IMR-90 (cell line): Measurements from ENCODE around the gene COL4A2. TPM values are rescaled to one million over a fixed set of nuclear protein-coding genes. Genes with fewer than 3 reads are reported as not detected.

Experiments used
- ATAC-seq: fragments of 200-7000 bp; cut with Tn5 transposase; 2 replicates; pipeline ENCODE4 v1.9.1; 2020; ENCODE audit warnings: low read depth, mild to moderate bottlenecking, moderate library complexity
- BruUV-seq: library from RNA; stranded (reverse); fragments of 400-500 nt; replicated peaks from 2 replicates; lab custom pipeline; 2021; lab: Mats Ljungman, UMichigan
- CTCF ChIA-PET: fragments of 300-600 bp; formaldehyde crosslinking; extraction: SDS; loops from one replicate; lab custom pipeline; 2021; ENCODE audit warnings: antibody characterized with exemption; lab: Yijun Ruan, JAX
- POLR2A ChIA-PET: fragments of 300-600 bp; sonication (Branson Sonifier 250); formaldehyde crosslinking; loops from one replicate; lab custom pipeline; 2022; ENCODE audit warnings: antibody characterized with exemption; ENCODE audit not compliant: unreplicated experiment; lab: Charles Lee
- DNase-seq: peaks from one replicate; pipeline ENCODE4 v3.0.0; 2013
- H2AFZ ChIP-seq: replicated peaks from 2 replicates; pipeline ENCODE3; 2013; ENCODE audit warnings: low read length, mild to moderate bottlenecking; ENCODE audit not compliant: poor library complexity
- H2AK5ac ChIP-seq: 2 replicates; pipeline ENCODE4 v1.6.1; 2013; ENCODE audit warnings: low read depth, low read length, inconsistent platforms
- H2AK9ac ChIP-seq: replicated peaks from 2 replicates; pipeline ENCODE3; 2013; ENCODE audit warnings: mild to moderate bottlenecking, low read depth, low read length, moderate library complexity; ENCODE audit not compliant: poor library complexity
- H2BK120ac ChIP-seq: 2 replicates; pipeline ENCODE4 v1.6.1; 2013; ENCODE audit warnings: low read depth, low read length, inconsistent platforms
- H2BK15ac ChIP-seq: 3 replicates; pipeline ENCODE4 v1.6.1; 2013; ENCODE audit warnings: low read depth, low read length, inconsistent platforms
- H2BK20ac ChIP-seq: 2 replicates; pipeline ENCODE4 v1.6.1; 2013; ENCODE audit warnings: low read depth, mild to moderate bottlenecking, inconsistent platforms, low read length, moderate library complexity
- H2BK5ac ChIP-seq: 2 replicates; pipeline ENCODE4 v1.6.1; 2013; ENCODE audit warnings: mild to moderate bottlenecking, low read depth, low read length, inconsistent platforms; ENCODE audit not compliant: poor library complexity, severe bottlenecking
- H3K14ac ChIP-seq: replicated peaks from 2 replicates; pipeline ENCODE4 v1.6.1; 2013; ENCODE audit warnings: low read depth, low read length, inconsistent platforms
- H3K18ac ChIP-seq: 2 replicates; pipeline ENCODE4 v1.6.1; 2013; ENCODE audit warnings: low read depth, low read length, control low read depth
- H3K23ac ChIP-seq: 2 replicates; pipeline ENCODE4 v1.6.1; 2013; ENCODE audit warnings: low read depth, low read length, inconsistent platforms
- H3K27ac ChIP-seq: 2 replicates; pipeline ENCODE4 v1.5.1; 2013; ENCODE audit warnings: mild to moderate bottlenecking, control low read depth, low read length; ENCODE audit not compliant: insufficient read depth
- H3K27me3 ChIP-seq: 2 replicates; pipeline ENCODE4 v1.6.1; 2013; ENCODE audit warnings: low read length; ENCODE audit not compliant: control insufficient read depth, insufficient read depth
- H3K36me3 ChIP-seq: 2 replicates; pipeline ENCODE4 v1.6.1; 2013; ENCODE audit warnings: low read length, mixed read lengths; ENCODE audit not compliant: control insufficient read depth, insufficient read depth
- H3K4ac ChIP-seq: 2 replicates; pipeline ENCODE4 v1.6.1; 2013; ENCODE audit warnings: low read depth, low read length, inconsistent platforms
- H3K4me1 ChIP-seq: 2 replicates; pipeline ENCODE4 v1.6.1; 2013; ENCODE audit warnings: low read length, mixed read lengths; ENCODE audit not compliant: control insufficient read depth, insufficient read depth
- H3K4me2 ChIP-seq: 2 replicates; pipeline ENCODE4 v1.6.1; 2013; ENCODE audit warnings: low read depth, mild to moderate bottlenecking, control low read depth, low read length, moderate library complexity
- H3K4me3 ChIP-seq: 2 replicates; pipeline ENCODE4 v1.5.1; 2013; ENCODE audit warnings: low read depth, mild to moderate bottlenecking, control low read depth, low read length, moderate library complexity; ENCODE audit not compliant: insufficient read depth
- H3K56ac ChIP-seq: 2 replicates; pipeline ENCODE4 v1.6.1; 2013; ENCODE audit warnings: low read length, inconsistent platforms; ENCODE audit not compliant: insufficient read depth; ENCODE audit errors: extremely low read depth
- H3K79me1 ChIP-seq, 2 experiments: 2 replicates each; pipeline ENCODE4 v1.6.1; 2013; ENCODE audit warnings: low read length in 2 of 2, inconsistent platforms in 1 of 2, low read depth in 1 of 2
- H3K9ac ChIP-seq: 2 replicates; pipeline ENCODE4 v1.6.1; 2013; ENCODE audit warnings: low read depth, low read length, control low read depth
- H3K9me1 ChIP-seq: 2 replicates; pipeline ENCODE4 v1.6.1; 2013; ENCODE audit warnings: low read length, inconsistent platforms; ENCODE audit not compliant: insufficient read depth
- H3K9me3 ChIP-seq: 2 replicates; pipeline ENCODE4 v1.6.1; 2013; ENCODE audit warnings: low read length; ENCODE audit not compliant: control insufficient read depth, insufficient read depth
- H4K20me1 ChIP-seq: 2 replicates; pipeline ENCODE4 v1.6.1; 2013; ENCODE audit warnings: low read length, inconsistent platforms; ENCODE audit not compliant: insufficient read depth
- H4K5ac ChIP-seq: 2 replicates; pipeline ENCODE4 v1.6.1; 2013; ENCODE audit warnings: mild to moderate bottlenecking, low read depth, low read length, control low read depth
- H4K8ac ChIP-seq, 2 experiments: 2 replicates each; pipeline ENCODE4 v1.6.1; 2013; ENCODE audit warnings: low read depth in 2 of 2, low read length in 2 of 2, control low read depth in 1 of 2, inconsistent platforms in 1 of 2
- H4K91ac ChIP-seq: 2 replicates; pipeline ENCODE4 v1.6.1; 2013; ENCODE audit warnings: low read depth, low read length, inconsistent platforms; ENCODE audit not compliant: insufficient read depth
- MAZ ChIP-seq: IDR thresholded peaks from 2 replicates; pipeline ENCODE4 v1.6.1; 2012; ENCODE audit warnings: low read depth, mild to moderate bottlenecking, low read length, improper control_type of control experiment, moderate library complexity, borderline replicate concordance
- RFX5 ChIP-seq: IDR thresholded peaks from 2 replicates; pipeline ENCODE4 v1.8.0; 2012; ENCODE audit warnings: low read depth, mild to moderate bottlenecking, low read length, moderate library complexity
- WGBS, 2 experiments: methylation state at CpG; one replicate each; pipeline versions ENCODE4 v1.1.5 to v1.1.7; 2013; ENCODE audit warnings: missing lambda C conversion rate in 2 of 2; ENCODE audit not compliant: insufficient read length in 1 of 2; ENCODE audit errors: extremely low coverage in 2 of 2; 5-methylcytosine and 5-hydroxymethylcytosine counted together
- dilution Hi-C: fragments of 300-500 bp; cut with HindIII; formaldehyde crosslinking; loops from one replicate; pipeline ENCODE4 v1.14.3; 2018; ENCODE audit warnings: low sequenced_read_pairs; ENCODE audit not compliant: unreplicated experiment
- in situ Hi-C: fragments of 300-500 bp; cut with MboI; formaldehyde crosslinking; loops from 3 replicates; pipeline ENCODE4 v1.14.3; 2019; ENCODE audit warnings: low sequenced_read_pairs, inconsistent platforms, mixed read lengths
- intact Hi-C: fragments of 100-400 bp; cut with micrococcal nuclease; formaldehyde crosslinking; loops from 2 replicates; pipeline ENCODE4 v1.10.0; 2022
- polyA plus RNA-seq, 3 experiments: library from polyadenylated mRNA; depleted of rRNA; stranded (reverse); fragments of >200 nt; gene quantifications; 2 replicates each; pipeline ENCODE4 v1.2.3, GENCODE V29; 2012; ENCODE audit warnings: low replicate concordance in 1 of 3
- total RNA-seq: library from RNA; depleted of rRNA; stranded (reverse); fragments of >200 nt; gene quantifications from 2 replicates; pipeline ENCODE4 v1.2.3, GENCODE V29; 2012
- TF ChIP-seq, protein P1 (sequence below): conservative IDR thresholded peaks from 2 replicates; pipeline ENCODE4 v1.5.1; 2012; ENCODE audit warnings: mild to moderate bottlenecking, low read depth, low read length, improper control_type of control experiment
- TF ChIP-seq, protein P2 (sequence below): fragments of 150-350 bp; IDR thresholded peaks from 2 replicates; pipeline ENCODE4 v1.6.1; 2016; ENCODE audit warnings: low read depth, mild to moderate bottlenecking, low read length, moderate library complexity, borderline replicate concordance

Gene COL4A2
- total and polyA plus RNA-seq, 2 of the 4 experiments (the other 2 are of a cell fraction): 90.7 to 457 TPM

DNA sequence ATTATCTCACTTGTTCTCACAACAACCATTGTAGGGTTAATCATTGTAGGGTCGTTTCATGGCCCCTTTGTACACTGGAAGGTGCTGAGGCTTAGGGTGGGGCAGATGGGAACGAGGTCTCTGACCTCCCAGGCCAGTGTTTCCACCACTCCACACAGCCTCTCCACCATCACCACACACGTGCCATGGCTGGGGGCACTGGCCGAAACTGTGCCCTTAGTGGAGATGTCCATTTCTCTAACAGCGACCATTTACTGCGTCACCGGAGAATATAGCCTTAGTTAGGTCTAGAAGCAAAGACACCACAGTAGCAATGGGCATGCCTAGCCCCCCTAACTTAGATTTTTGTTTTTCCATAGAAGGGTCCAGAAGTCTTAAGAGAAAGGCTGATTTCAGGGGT, 36.6 kb upstream of the COL4A2 start:
- peaks cover 51% of the 10 kb centered on the region for H3K36me3 ChIP-seq
- no peak overlapping the region for H3K56ac ChIP-seq
- no peak overlapping the region for H3K18ac ChIP-seq
- no peak overlapping the region; the same call in 1 of the 2 replicates for H3K27ac ChIP-seq
- CTCF ChIA-PET: interaction anchor here (0.6 kb wide), 1 partner anchor 90 kb away, joined by 3 read pairs; no protein-coding TSS in a partner anchor
- H3K9me3 ChIP-seq: no peaks in the 10 kb centered on the region
- ATAC-seq: no peak
- intact Hi-C loops (no loop called here), in situ Hi-C loops (no loop called here), dilution Hi-C loops (no loop called here)
- no peak overlapping the region for H3K14ac ChIP-seq
- no peak overlapping the region for H2AK5ac ChIP-seq
- H2BK15ac ChIP-seq: no peak overlapping the region
- H3K23ac ChIP-seq: no peak overlapping the region
- no peak overlapping the region for H3K4me3 ChIP-seq
- H2AK9ac ChIP-seq: no peak overlapping the region
- H3K4me1 ChIP-seq: peaks cover 17% of the 10 kb centered on the region
- no peak overlapping the region for H4K5ac ChIP-seq
- H4K8ac ChIP-seq: no peak overlapping the region
- H4K91ac ChIP-seq: no peak overlapping the region
- H2BK5ac ChIP-seq: no peak overlapping the region
- H4K20me1 ChIP-seq: peaks cover 94% of the 10 kb centered on the region
- H2AFZ ChIP-seq: no peak overlapping the region
- H3K4ac ChIP-seq: no peak overlapping the region
- TF ChIP-seq, protein P1, sequence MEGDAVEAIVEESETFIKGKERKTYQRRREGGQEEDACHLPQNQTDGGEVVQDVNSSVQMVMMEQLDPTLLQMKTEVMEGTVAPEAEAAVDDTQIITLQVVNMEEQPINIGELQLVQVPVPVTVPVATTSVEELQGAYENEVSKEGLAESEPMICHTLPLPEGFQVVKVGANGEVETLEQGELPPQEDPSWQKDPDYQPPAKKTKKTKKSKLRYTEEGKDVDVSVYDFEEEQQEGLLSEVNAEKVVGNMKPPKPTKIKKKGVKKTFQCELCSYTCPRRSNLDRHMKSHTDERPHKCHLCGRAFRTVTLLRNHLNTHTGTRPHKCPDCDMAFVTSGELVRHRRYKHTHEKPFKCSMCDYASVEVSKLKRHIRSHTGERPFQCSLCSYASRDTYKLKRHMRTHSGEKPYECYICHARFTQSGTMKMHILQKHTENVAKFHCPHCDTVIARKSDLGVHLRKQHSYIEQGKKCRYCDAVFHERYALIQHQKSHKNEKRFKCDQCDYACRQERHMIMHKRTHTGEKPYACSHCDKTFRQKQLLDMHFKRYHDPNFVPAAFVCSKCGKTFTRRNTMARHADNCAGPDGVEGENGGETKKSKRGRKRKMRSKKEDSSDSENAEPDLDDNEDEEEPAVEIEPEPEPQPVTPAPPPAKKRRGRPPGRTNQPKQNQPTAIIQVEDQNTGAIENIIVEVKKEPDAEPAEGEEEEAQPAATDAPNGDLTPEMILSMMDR: no peak
- TF ChIP-seq MAZ (no peak), RFX5 (no peak)
- TF ChIP-seq, protein P2, sequence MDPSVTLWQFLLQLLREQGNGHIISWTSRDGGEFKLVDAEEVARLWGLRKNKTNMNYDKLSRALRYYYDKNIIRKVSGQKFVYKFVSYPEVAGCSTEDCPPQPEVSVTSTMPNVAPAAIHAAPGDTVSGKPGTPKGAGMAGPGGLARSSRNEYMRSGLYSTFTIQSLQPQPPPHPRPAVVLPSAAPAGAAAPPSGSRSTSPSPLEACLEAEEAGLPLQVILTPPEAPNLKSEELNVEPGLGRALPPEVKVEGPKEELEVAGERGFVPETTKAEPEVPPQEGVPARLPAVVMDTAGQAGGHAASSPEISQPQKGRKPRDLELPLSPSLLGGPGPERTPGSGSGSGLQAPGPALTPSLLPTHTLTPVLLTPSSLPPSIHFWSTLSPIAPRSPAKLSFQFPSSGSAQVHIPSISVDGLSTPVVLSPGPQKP: no peak
- DNase-seq: no peak
- POLR2A ChIA-PET: no interaction called here
- no TSS peak for BruUV-seq
- no peak overlapping the region for H2BK120ac ChIP-seq
- H3K9ac ChIP-seq: no peak overlapping the region
- no CpG with 5 or more reads among the region's 7 CpGs for WGBS, 2 experiments
- no peak overlapping the region for H2BK20ac ChIP-seq
- peaks cover 53% of the 10 kb centered on the region for H3K9me1 ChIP-seq
- no peak overlapping the region for H3K4me2 ChIP-seq
- peaks cover 30 to 90% of the 10 kb centered on the region in 2 experiments for H3K79me1 ChIP-seq
- H3K27me3 ChIP-seq: no peaks in the 10 kb centered on the region
